ENCODE measurements around the gene FAAP20.

DNA sequence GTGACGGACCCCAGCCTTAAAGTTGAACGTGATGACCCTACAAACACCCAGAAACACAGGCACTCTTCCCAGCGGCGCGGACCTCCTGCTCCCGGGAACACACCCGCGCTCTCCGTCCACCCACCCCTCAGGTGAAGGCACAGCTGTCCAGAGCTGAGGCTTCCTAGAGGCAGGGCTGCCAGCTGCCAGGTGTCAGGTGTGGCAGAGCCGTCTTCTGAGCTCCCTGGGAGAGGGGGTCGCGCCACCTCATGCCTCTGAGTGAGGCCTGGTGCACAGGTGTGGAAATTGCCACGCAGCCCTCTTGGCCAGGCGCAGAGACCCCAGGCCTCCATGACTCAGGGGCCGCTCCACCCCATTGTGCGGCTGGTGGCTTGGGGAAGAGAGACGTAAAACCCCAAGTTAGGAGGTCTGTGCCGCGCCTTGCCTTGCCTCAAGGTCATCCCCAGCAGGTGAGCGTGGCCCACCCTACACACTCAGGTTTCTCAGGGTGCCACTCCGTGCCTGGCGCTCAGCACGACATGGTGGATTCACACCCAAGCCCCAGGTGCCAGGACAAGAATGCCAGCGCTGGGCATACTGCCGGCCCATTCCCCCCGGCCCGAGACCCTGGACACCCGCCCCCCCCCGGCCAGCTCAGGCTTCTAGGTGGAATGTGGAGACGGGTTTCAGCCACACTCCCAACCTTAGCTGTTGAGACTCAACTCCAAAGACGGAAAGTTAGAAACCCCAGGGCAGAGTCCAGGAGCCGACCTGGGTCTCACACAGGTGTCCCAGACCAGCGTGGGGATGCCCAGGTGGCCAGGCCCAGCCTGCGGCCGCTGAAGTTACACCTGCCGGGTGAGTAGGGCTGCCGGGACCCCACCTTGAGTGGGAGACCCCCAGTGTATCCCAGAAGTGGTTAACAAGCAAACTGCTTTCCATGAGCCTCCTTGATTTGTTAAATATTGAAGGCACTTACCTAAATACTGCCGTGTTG is 8.4 kb downstream of the FAAP20 start:
- no peak for TF ChIP-seq POLR2AphosphoS5 (IDR thresholded peaks at IDR 0.05; ENCODE audit: low read depth, low read length)
- no peak for TF ChIP-seq POLR2A (IDR thresholded peaks at IDR 0.05; ENCODE audit: low read depth, low read length)
- no peak for TF ChIP-seq SPI1 (IDR thresholded peaks at IDR 0.05; ENCODE audit: low read depth, low read length)
- TF ChIP-seq TAF1 (IDR thresholded peaks at IDR 0.05; ENCODE audit: low read depth, low read length) = no peak
- TF ChIP-seq POU2F2 (IDR thresholded peaks at IDR 0.05; ENCODE audit: low read depth, low read length) = no peak

Measured in GM12891 (cell line).